Measurements from ENCODE around the gene UTP11.
A peak's percentile ranks its signal among the peaks of the same experiment; 100 is the strongest.

The UTP11 gene

GRCh38 chr1:38000529-38001455 lies 11.7 kb upstream of the UTP11 start:
- POLR2A ChIA-PET = interaction anchor here (3.5 to 5.2 kb wide), 2 partner anchors 10 to 11 kb away, joined by 21 to 35 read pairs; partner anchors contain the start of genes SF3A3 and UTP11

GRCh38 chr1:38003261-38004250 lies 9.0 kb upstream of the UTP11 start:
- CTCF ChIA-PET = interaction anchor here (1.1 kb wide), 1 partner anchor 12 kb away, joined by 3 read pairs; no protein-coding TSS in a partner anchor
- POLR2A ChIA-PET = interaction anchor here (1.3 to 5.2 kb wide), 2 partner anchors 7 to 13 kb away, joined by 5 to 35 read pairs; partner anchors contain the start of genes SF3A3 and UTP11
- no peak for DNase-seq (ENCODE audit: extremely low spot score)
- TF ChIP-seq FOXA1 (IDR thresholded peaks at IDR 0.05) (no peak), HDGF (IDR thresholded peaks at IDR 0.05; ENCODE audit: borderline replicate concordance) (no peak), NFRKB (IDR thresholded peaks at IDR 0.05) (no peak), SUZ12 (IDR thresholded peaks at IDR 0.05) (no peak), SP1 (IDR thresholded peaks at IDR 0.05) (no peak), PKNOX1 (IDR thresholded peaks at IDR 0.05) (no peak), ARNT (IDR thresholded peaks at IDR 0.05) (no peak), TARDBP (IDR thresholded peaks at IDR 0.05) (no peak), ELF4 (IDR thresholded peaks at IDR 0.05) (no peak), L3MBTL2 (conservative IDR thresholded peaks at IDR 0.05) (no peak), FOXK2 (IDR thresholded peaks at IDR 0.05) (no peak)

More at GRCh38 chr1:38000529-38001455, 11.7 kb upstream of the UTP11 start:
- CTCF ChIA-PET = interaction anchor here (1.3 kb wide), 2 partner anchors 10 to 71 kb away, joined by 4 read pairs; no protein-coding TSS in a partner anchor
- no peak for TF ChIP-seq FOXM1 (IDR thresholded peaks at IDR 0.05; ENCODE audit: borderline replicate concordance)
- TF ChIP-seq L3MBTL2 (conservative IDR thresholded peaks at IDR 0.05) = no peak
- TF ChIP-seq FOXA1 (IDR thresholded peaks at IDR 0.05) = no peak
- no peak for TF ChIP-seq PKNOX1 (IDR thresholded peaks at IDR 0.05)
- TF ChIP-seq NFRKB (IDR thresholded peaks at IDR 0.05) = no peak
- no peak for TF ChIP-seq ELF4 (IDR thresholded peaks at IDR 0.05)
- TF ChIP-seq ARNT (IDR thresholded peaks at IDR 0.05) = no peak
- no peak for TF ChIP-seq BHLHE40 (IDR thresholded peaks at IDR 0.05; ENCODE audit: borderline replicate concordance)
- TF ChIP-seq TARDBP (IDR thresholded peaks at IDR 0.05) = no peak
- TF ChIP-seq SP1 (IDR thresholded peaks at IDR 0.05) = no peak
- TF ChIP-seq FOXK2 (IDR thresholded peaks at IDR 0.05) = no peak
- no peak for TF ChIP-seq LEF1 (IDR thresholded peaks at IDR 0.05; ENCODE audit: borderline replicate concordance)
- no peak for TF ChIP-seq SUZ12 (IDR thresholded peaks at IDR 0.05)
- no peak for TF ChIP-seq ZNF384 (IDR thresholded peaks at IDR 0.05)
- TF ChIP-seq HDGF (IDR thresholded peaks at IDR 0.05; ENCODE audit: borderline replicate concordance) = no peak
- TF ChIP-seq CTBP1 (IDR thresholded peaks at IDR 0.05; ENCODE audit: borderline replicate concordance) = no peak
- no peak for DNase-seq (ENCODE audit: extremely low spot score)

- no peak for DNase-seq (ENCODE audit: extremely low spot score)
Measured at GRCh38 chr1:38004284-38005108, 8.0 kb upstream of the UTP11 start.

GRCh38 chr1:38005195-38006007 lies 7.1 kb upstream of the UTP11 start, which contains the start of gene FHL3:
TSS of gene FHL3 (minus strand) at chr1:38005514. CDS start at chr1:37999412, 6,102 bp downstream.
- DNase-seq (ENCODE audit: extremely low spot score) = peak; percentile 74
- ChIA-PET POLR2A (no interaction called here), CTCF (no interaction called here)
- TF ChIP-seq FOXA1 (IDR thresholded peaks at IDR 0.05) = no peak
- TF ChIP-seq FOXM1 (IDR thresholded peaks at IDR 0.05; ENCODE audit: borderline replicate concordance) = 0 out of 2 replicates have a peak, but pooled peaks have one; percentile 19
- TF ChIP-seq CTBP1 (IDR thresholded peaks at IDR 0.05; ENCODE audit: borderline replicate concordance) = no peak

More at GRCh38 chr1:38004284-38005108, 8.0 kb upstream of the UTP11 start:
- no peak for TF ChIP-seq BHLHE40 (IDR thresholded peaks at IDR 0.05; ENCODE audit: borderline replicate concordance)
- TF ChIP-seq L3MBTL2 (conservative IDR thresholded peaks at IDR 0.05) = 0 out of 2 replicates have a peak, but pooled peaks have one; percentile 32
- CTCF ChIA-PET = interaction anchor here (1.1 kb wide), 1 partner anchor 13 kb away, joined by 3 read pairs; no protein-coding TSS in a partner anchor
- POLR2A ChIA-PET = interaction anchor here (1.3 to 5.2 kb wide), 2 partner anchors 6 to 14 kb away, joined by 5 to 35 read pairs; partner anchors contain the start of genes SF3A3 and UTP11
